ENCODE measurements around the gene SLC44A5.
"Not testable (repeated sequence)": the region's sequence is repeated elsewhere in the genome, so short reads cannot be mapped to it uniquely, and the experiment has no call there.

The SLC44A5 gene

GRCh38 chr1:75520862-75521475, 89.9 kb downstream of the SLC44A5 start:
- peak; percentile 59 for DNase-seq

- DNase-seq, result no peak
Observed at GRCh38 chr1:75519651-75520427, 91.1 kb downstream of the SLC44A5 start.

- no peak for DNase-seq
Observed at GRCh38 chr1:75518686-75519085, 92.2 kb downstream of the SLC44A5 start.

- no peak for DNase-seq
Observed at GRCh38 chr1:75514270-75514669, 96.6 kb downstream of the SLC44A5 start.

DNA sequence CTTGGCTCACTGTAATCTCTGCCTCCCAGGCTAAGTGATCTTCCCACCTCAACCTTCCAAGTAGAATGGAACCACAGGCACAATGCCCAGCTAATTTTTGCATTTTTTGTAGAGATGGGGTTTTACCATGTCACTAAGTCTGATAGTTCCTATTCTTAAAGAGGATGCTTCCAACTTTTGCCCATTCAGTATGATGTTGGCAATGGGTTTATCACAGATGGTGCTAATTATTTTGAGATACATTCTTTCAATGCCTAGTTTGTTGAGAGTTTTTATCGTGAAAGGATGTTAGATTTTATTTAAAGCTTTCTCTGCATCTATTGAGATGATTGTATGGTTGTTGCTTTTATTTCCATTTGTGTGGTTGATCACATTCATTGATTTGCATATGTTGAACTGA, 103.9 kb downstream of the SLC44A5 start:
- no peak for DNase-seq

GRCh38 chr1:75503221-75503974, 107.5 kb downstream of the SLC44A5 start:
- peak; percentile 24 for DNase-seq

- no peak for DNase-seq
Observed at GRCh38 chr1:75502776-75503175, 108.1 kb downstream of the SLC44A5 start.

GRCh38 chr1:75501577-75502295, 109.2 kb downstream of the SLC44A5 start:
- no peak for DNase-seq

DNA sequence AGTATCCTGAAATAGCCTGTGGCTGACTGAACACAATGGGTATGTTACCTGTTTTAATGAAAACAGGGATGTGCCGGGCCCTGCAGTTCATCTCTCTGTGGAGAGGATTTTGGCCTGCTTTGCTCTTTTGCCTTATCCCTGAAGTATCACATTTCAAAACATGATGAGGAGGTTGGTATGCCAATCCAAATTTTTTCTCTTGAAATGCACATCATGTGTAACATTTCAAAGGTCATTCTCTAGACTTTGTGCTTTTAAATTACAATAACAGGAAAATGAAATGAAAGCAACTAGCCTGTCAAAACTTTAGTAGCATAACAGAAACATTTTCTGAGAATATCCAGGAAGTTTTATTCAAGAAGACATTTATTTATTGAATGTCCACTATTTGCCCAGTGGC, 118.9 kb downstream of the SLC44A5 start:
- no peak for DNase-seq

- DNase-seq, result no peak
Observed at GRCh38 chr1:75487399-75487798, 123.5 kb downstream of the SLC44A5 start.

GRCh38 chr1:75484789-75485188, 126.1 kb downstream of the SLC44A5 start:
- DNase-seq, result no peak

DNA sequence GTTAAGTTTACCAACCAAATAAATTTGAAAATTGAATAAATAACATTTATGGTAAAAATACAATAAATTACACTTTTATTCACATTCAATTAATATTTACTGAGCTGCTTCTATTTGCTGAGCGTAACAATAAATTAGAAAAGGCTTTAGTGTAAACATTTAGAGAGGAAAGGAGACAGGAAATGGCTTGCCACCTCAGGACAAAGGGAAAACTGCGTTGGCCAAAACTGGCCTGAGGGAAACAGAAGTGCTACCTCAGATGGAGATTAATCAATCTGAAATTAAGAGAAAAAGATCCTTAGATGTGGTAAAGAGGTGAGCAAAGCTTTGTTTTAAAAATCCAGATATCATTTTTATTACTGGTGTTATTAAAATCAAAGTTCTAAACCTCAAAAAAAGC, 128.0 kb downstream of the SLC44A5 start:
- peak; percentile 72 for DNase-seq

DNA sequence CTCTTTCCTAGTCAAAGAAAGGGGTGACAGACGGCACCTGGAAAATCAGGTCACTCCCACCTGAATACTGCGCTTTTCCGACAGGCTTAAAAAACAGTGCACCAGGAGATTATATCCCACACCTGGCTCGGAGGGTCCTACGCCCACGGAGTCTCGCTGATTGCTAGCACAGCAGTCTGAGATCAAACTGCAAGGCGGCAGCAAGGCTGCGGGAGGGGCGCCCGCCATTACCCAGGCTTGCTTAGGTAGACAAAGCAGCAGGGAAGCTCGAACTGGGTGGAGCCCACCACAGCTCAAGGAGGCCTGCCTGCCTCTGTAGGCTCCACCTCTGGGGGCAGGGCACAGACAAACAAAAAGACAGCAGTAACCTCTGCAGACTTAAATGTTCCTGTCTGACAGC, 134.4 kb downstream of the SLC44A5 start:
- not testable (repeated sequence) for DNase-seq

DNA sequence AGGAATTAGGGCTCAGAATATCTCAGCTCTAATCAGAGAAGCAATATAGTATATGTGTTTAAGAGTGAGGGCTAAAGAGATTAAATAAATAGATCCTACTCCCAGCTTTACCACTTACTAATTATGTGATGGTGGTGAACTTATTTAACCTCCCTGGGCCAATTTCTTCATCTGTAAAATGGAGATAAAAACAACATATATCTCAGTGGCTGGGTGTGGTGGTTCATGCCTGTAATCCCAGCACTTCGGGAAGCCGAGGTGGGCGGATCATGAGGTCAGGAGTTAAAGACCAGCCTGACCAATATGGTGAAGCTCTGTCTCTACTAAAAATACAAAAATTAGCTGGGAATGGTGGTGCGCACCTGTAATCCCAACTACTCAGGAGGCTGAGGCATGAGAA, 135.2 kb downstream of the SLC44A5 start:
- no peak for DNase-seq

- DNase-seq, result no peak
Observed at GRCh38 chr1:75472971-75473603, 137.8 kb downstream of the SLC44A5 start.

- DNase-seq, result peak; percentile 39
Observed at GRCh38 chr1:75472089-75472970, 138.6 kb downstream of the SLC44A5 start.

- DNase-seq, result no peak
Observed at GRCh38 chr1:75471252-75471651, 139.7 kb downstream of the SLC44A5 start.

- no peak for DNase-seq
Observed at GRCh38 chr1:75470448-75470847, 140.5 kb downstream of the SLC44A5 start.

GRCh38 chr1:75469586-75470173, 141.2 kb downstream of the SLC44A5 start:
- no peak for DNase-seq

DNA sequence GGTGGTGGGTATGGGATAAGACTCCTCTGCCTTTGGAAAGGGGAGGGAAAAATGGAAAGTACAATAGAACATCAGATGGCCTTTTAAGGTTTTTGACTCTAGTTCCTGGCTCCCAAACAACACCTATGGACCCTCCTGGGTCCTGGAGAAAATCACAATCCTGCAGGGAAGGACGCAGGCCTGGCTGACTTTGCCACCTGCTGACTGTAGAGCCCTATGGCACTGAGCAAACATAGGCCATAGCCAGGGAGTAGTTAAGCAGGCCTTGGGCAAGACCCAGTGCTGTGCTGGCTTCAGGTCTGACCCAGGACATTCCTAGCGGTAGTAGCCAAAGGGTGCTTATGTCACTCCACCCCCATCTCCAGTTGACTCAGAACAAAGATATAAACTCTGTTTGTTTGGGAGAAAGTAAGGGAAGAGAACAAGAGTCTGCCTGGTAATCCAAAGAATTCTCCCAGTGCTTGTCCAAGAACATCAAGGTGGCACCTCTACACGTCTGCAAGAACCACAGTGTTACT, 149.0 kb downstream of the SLC44A5 start:
- DNase-seq, result peak; percentile 33

- DNase-seq, result no peak
Observed at GRCh38 chr1:75449998-75450397, 160.9 kb downstream of the SLC44A5 start.
